ENCODE data around the gene ADH1C. TPM values are rescaled to one million over a fixed set of nuclear protein-coding genes. Genes with fewer than 3 reads are reported as not detected.
A peak's percentile ranks its signal among the peaks of the same experiment; 100 is the strongest.

Gene ADH1C
- total RNA-seq, 4 donors from 2014 or later = 1.6 to 18.0 (median 9.6) TPM

DNA sequence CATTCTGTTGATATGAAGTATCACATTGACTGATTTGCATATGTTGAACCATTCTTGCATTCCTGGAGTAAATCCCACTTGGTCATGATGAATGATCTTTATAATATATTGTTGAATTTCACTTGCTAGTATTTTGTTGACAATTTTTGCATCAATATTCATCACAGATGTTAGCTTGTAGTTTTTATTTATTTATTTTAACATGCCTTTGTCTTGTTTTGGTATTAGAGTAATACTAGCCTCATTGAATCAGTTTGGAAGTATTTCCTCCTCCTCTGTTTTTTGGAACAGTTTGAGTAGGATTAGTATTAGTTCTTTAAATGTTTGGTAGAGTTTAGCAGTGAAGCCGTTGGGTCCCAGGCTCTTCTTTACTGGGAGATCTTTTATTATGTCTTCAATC lies 13.9 kb upstream of the ADH1C start:
- H3K4me1 ChIP-seq = no peaks in the 10 kb centered on the region
- TF ChIP-seq, protein P1, sequence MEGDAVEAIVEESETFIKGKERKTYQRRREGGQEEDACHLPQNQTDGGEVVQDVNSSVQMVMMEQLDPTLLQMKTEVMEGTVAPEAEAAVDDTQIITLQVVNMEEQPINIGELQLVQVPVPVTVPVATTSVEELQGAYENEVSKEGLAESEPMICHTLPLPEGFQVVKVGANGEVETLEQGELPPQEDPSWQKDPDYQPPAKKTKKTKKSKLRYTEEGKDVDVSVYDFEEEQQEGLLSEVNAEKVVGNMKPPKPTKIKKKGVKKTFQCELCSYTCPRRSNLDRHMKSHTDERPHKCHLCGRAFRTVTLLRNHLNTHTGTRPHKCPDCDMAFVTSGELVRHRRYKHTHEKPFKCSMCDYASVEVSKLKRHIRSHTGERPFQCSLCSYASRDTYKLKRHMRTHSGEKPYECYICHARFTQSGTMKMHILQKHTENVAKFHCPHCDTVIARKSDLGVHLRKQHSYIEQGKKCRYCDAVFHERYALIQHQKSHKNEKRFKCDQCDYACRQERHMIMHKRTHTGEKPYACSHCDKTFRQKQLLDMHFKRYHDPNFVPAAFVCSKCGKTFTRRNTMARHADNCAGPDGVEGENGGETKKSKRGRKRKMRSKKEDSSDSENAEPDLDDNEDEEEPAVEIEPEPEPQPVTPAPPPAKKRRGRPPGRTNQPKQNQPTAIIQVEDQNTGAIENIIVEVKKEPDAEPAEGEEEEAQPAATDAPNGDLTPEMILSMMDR (IDR thresholded peaks at IDR 0.05) = no peak
- TF ChIP-seq POLR2A (IDR thresholded peaks at IDR 0.05) = no peak
- 92 to 94% methylated on average over 1 of the region's 1 CpG for WGBS, 2 donors
- no peak overlapping the region for H3K4me3 ChIP-seq (replicated peaks in 1 of 3)
- H3K9me3 ChIP-seq = no peaks in the 10 kb centered on the region
- no peak for DNase-seq
- no peak overlapping the region for H3K27ac ChIP-seq
- no peaks in the 10 kb centered on the region for H3K36me3 ChIP-seq
- no peaks in the 10 kb centered on the region for H3K27me3 ChIP-seq
- intact Hi-C loops (cut with DNase I) = no loop called here

DNA sequence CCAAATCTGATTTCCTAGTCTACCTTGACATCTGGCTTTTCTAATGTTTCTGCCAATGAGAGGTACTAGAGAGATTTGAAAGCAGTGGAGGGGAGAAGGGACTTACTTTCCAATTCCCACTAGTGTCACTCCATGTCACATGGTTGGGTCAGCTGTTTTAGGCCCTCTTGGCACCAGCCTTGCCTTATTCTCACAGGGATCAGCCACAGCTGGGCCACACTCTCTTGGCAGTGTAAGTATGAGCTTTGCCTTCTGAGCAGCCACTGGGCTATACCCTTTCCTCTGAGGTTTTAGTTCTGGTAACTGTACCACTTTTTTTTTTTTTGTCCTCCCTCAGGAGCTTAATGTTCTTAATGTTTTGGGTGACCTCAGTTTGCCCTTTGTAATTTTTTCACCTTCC lies 10.2 kb upstream of the ADH1C start:
- Histone ChIP-seq H3K27me3 (no peaks in the 10 kb centered on the region), H3K36me3 (no peaks in the 10 kb centered on the region), H3K9me3 (no peaks in the 10 kb centered on the region), H3K4me3 (replicated peaks in 1 of 3) (no peak overlapping the region), H3K27ac (no peak overlapping the region), H3K4me1 (no peaks in the 10 kb centered on the region)
- TF ChIP-seq POLR2A (IDR thresholded peaks at IDR 0.05) = no peak
- TF ChIP-seq, protein P1 (IDR thresholded peaks at IDR 0.05) = no peak
- peak in 1 of 2 donors; percentile 7 for DNase-seq
- intact Hi-C loops (cut with DNase I) = no loop called here

DNA sequence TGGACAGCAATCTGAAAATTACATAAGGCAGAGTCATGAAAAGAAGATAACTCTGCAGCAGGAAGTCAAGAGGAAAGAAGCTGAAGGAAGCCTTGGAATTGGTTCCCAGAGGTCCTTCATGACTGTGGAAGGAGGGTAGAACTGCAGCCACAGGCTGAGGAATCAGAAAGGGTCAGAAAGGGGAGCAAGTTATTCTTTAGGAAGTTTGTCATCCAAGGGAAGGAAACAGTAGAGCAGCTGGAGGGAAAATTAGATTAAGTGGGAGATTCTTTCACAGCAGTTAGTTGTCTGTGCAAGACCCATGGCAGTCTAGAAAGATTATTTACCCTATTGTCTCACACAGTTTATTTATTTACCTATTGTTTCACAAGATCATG lies 9.3 kb upstream of the ADH1C start:
- no peak for TF ChIP-seq POLR2A (IDR thresholded peaks at IDR 0.05)
- TF ChIP-seq, protein P1 (IDR thresholded peaks at IDR 0.05) = no peak
- H3K27me3 ChIP-seq = no peaks in the 10 kb centered on the region
- no peaks in the 10 kb centered on the region for H3K4me1 ChIP-seq
- H3K36me3 ChIP-seq = no peaks in the 10 kb centered on the region
- DNase-seq = no peak
- no peaks in the 10 kb centered on the region for H3K9me3 ChIP-seq
- H3K4me3 ChIP-seq (replicated peaks in 1 of 3) = no peak overlapping the region
- intact Hi-C loops (cut with DNase I) = no loop called here
- H3K27ac ChIP-seq = no peak overlapping the region

DNA sequence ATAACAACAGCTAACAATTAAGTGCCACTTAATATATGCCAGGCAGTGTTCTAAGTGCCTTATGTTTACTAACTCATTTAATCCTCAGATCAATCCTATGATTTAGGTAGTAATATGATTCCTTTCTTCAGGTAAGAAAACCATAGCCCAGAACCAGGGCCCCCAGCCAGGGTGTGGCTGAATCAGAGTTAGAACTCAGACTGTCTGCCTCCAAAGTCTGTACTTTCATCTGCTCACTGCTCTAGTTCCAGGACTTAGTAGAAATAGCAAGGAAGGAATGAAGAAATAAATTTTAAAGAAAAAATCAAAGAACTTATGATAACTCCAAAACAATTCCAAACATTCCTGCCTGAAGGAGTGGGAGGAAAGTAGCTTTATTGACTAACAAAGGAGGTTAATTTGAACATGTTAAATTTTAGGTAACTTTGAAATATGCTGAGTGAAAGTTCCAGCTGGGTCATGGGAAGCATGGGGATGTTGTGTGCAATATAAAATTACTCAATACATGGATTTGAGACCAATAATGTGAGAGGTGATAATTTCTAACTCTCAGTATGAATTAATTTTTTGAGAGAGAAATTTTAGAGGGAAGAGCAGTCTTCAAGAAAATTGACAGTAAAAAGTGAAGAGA lies 8.8 kb upstream of the ADH1C start:
- DNase-seq = no peak
- intact Hi-C loops (cut with DNase I) = no loop called here
- H3K4me3 ChIP-seq (replicated peaks in 1 of 3) = no peak overlapping the region
- no peaks in the 10 kb centered on the region for H3K36me3 ChIP-seq
- no peaks in the 10 kb centered on the region for H3K27me3 ChIP-seq
- TF ChIP-seq POLR2A (IDR thresholded peaks at IDR 0.05) = no peak
- TF ChIP-seq, protein P1 (IDR thresholded peaks at IDR 0.05) = no peak
- H3K9me3 ChIP-seq = no peaks in the 10 kb centered on the region
- no peak overlapping the region for H3K27ac ChIP-seq
- H3K4me1 ChIP-seq = no peaks in the 10 kb centered on the region

DNA sequence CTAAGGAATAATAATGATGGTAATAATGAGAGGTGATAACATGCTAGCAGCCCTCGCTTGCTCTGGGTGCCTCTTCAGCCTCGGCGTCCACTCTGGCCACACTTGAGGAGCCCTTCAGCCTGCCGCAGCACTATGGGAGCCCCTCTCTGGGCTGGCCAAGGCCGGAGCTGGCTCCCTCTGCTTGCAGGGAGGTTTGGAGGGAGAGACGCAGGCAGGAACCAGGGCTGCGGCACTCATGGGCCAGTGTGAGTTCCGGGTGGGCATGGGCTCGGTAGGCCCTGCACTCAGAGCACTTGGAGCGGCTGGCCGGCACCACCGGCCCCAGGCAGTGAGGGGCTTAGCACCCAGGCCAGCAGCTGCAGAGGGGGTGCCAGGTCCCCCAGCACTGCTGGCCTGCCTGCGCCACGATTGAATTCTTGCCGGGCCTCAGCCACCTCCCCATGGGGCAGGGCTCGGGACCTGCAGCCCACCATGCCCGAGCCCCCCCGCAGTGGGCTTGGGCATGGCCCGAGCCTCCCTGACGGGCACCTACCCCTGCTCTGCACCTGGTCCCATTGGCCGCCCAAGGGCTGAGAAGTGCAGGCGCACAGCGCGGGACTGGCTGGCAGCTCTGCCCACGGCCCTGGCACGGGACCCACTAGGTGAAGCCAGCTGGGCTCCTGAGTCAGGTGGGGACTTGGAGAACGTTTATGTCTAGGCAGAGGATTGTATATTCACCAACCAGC lies 7.1 kb upstream of the ADH1C start:
- no peaks in the 10 kb centered on the region for H3K4me1 ChIP-seq
- no peak overlapping the region for H3K27ac ChIP-seq
- H3K27me3 ChIP-seq = no peaks in the 10 kb centered on the region
- H3K4me3 ChIP-seq (replicated peaks in 1 of 3) = no peak overlapping the region
- H3K9me3 ChIP-seq = no peaks in the 10 kb centered on the region
- intact Hi-C loops (cut with DNase I) = no loop called here
- DNase-seq = no peak
- no peaks in the 10 kb centered on the region for H3K36me3 ChIP-seq
- 88 to 91% methylated on average over 7 to 14 of the region's 27 CpGs for WGBS, 2 donors
- TF ChIP-seq, protein P1 (IDR thresholded peaks at IDR 0.05) = no peak
- no peak for TF ChIP-seq POLR2A (IDR thresholded peaks at IDR 0.05)

Data from thyroid gland (tissue), 4 donors.